HEK293 (cell line): ENCODE results near the gene HEPHL1.

Source experiments
- KLF9 ChIP-seq: fragments of 450-650 bp; formaldehyde crosslinking; IDR thresholded peaks from 2 replicates; pipeline ENCODE4 v1.5.1; 2016; ENCODE audit warnings: missing biosample characterization, missing genetic modification characterization, low read depth
- MZF1 ChIP-seq: fragments of 450-650 bp; formaldehyde crosslinking; IDR thresholded peaks from 2 replicates; pipeline ENCODE4 v1.5.1; 2017; ENCODE audit warnings: missing biosample characterization, missing genetic modification characterization, borderline replicate concordance
- PBX3 ChIP-seq: sonication (generic); formaldehyde crosslinking; IDR thresholded peaks from 2 replicates; pipeline ENCODE4 v1.8.1; 2022; ENCODE audit warnings: mild to moderate bottlenecking, moderate library complexity, missing genetic modification reagents
- PRDM2 ChIP-seq: fragments of 450-650 bp; formaldehyde crosslinking; IDR thresholded peaks from 2 replicates; pipeline ENCODE4 v1.5.1; 2016; ENCODE audit warnings: missing biosample characterization, missing genetic modification characterization, borderline replicate concordance
- SETDB1 ChIP-seq: IDR thresholded peaks from one replicate; pipeline ENCODE4 v1.6.1; 2017; ENCODE audit warnings: mild to moderate bottlenecking, low read length, moderate library complexity, mixed read lengths; ENCODE audit not compliant: insufficient read length
- TRIM28 ChIP-seq: IDR thresholded peaks from 2 replicates; pipeline ENCODE4 v1.6.1; 2011; ENCODE audit warnings: low read length, control low read depth, borderline replicate concordance
- ZBTB10 ChIP-seq: fragments of 450-650 bp; formaldehyde crosslinking; IDR thresholded peaks from 2 replicates; pipeline ENCODE4 v1.5.1; 2016; ENCODE audit warnings: missing biosample characterization, missing genetic modification characterization
- ZBTB21 ChIP-seq: fragments of 450-650 bp; formaldehyde crosslinking; IDR thresholded peaks from 2 replicates; pipeline ENCODE4 v1.5.1; 2017; ENCODE audit warnings: missing biosample characterization, missing genetic modification characterization
- ZBTB7A ChIP-seq: fragments of 450-650 bp; formaldehyde crosslinking; IDR thresholded peaks from 2 replicates; pipeline ENCODE4 v1.5.1; 2016; ENCODE audit warnings: low read depth, missing biosample characterization, missing genetic modification characterization
- ZFP41 ChIP-seq: fragments of 450-650 bp; formaldehyde crosslinking; IDR thresholded peaks from 2 replicates; pipeline ENCODE4 v1.5.1; 2016; ENCODE audit warnings: missing biosample characterization, missing genetic modification characterization, borderline replicate concordance
- ZNF19 ChIP-seq: fragments of 450-650 bp; formaldehyde crosslinking; IDR thresholded peaks from 2 replicates; pipeline ENCODE4; 2016; ENCODE audit warnings: missing biosample characterization, missing genetic modification characterization, low read depth
- ZNF223 ChIP-seq: fragments of 450-650 bp; formaldehyde crosslinking; IDR thresholded peaks from 2 replicates; pipeline ENCODE4 v1.5.1; 2016; ENCODE audit warnings: missing biosample characterization, missing genetic modification characterization
- ZNF24 ChIP-seq: fragments of 450-650 bp; formaldehyde crosslinking; IDR thresholded peaks from 2 replicates; pipeline ENCODE4 v1.5.1; 2016; ENCODE audit warnings: missing biosample characterization, missing genetic modification characterization
- ZNF266 ChIP-seq: fragments of 450-650 bp; formaldehyde crosslinking; IDR thresholded peaks from 2 replicates; pipeline ENCODE4 v1.5.1; 2016; ENCODE audit warnings: missing biosample characterization, missing genetic modification characterization, low read depth
- ZNF354C ChIP-seq: fragments of 450-650 bp; formaldehyde crosslinking; IDR thresholded peaks from 2 replicates; pipeline ENCODE4 v1.5.1; 2016; ENCODE audit warnings: missing biosample characterization, missing genetic modification characterization, low read depth, borderline replicate concordance
- ZNF391 ChIP-seq: fragments of 450-650 bp; formaldehyde crosslinking; IDR thresholded peaks from 2 replicates; pipeline ENCODE4 v1.5.1; 2016; ENCODE audit warnings: low read depth, missing biosample characterization, missing genetic modification characterization, borderline replicate concordance
- ZNF398 ChIP-seq: fragments of 450-650 bp; formaldehyde crosslinking; IDR thresholded peaks from 2 replicates; pipeline ENCODE4 v1.5.1; 2017; ENCODE audit warnings: missing biosample characterization, missing genetic modification characterization
- ZNF416 ChIP-seq: fragments of 450-650 bp; formaldehyde crosslinking; IDR thresholded peaks from 2 replicates; pipeline ENCODE4 v1.5.1; 2016; ENCODE audit warnings: missing biosample characterization, missing genetic modification characterization
- ZNF514 ChIP-seq: fragments of 450-650 bp; formaldehyde crosslinking; IDR thresholded peaks from 2 replicates; pipeline ENCODE4 v1.5.1; 2016; ENCODE audit warnings: missing biosample characterization, missing genetic modification characterization
- ZNF555 ChIP-seq: fragments of 450-650 bp; formaldehyde crosslinking; conservative IDR thresholded peaks from 2 replicates; pipeline ENCODE4 v1.5.1; 2017; ENCODE audit warnings: missing biosample characterization, mild to moderate bottlenecking, missing genetic modification characterization, inconsistent platforms
- ZNF558 ChIP-seq: fragments of 450-650 bp; formaldehyde crosslinking; IDR thresholded peaks from 2 replicates; pipeline ENCODE4 v1.5.1; 2016; ENCODE audit warnings: missing biosample characterization, missing genetic modification characterization
- ZNF580 ChIP-seq: fragments of 450-650 bp; formaldehyde crosslinking; IDR thresholded peaks from 2 replicates; pipeline ENCODE4 v1.5.1; 2016; ENCODE audit warnings: missing biosample characterization, missing genetic modification characterization
- ZNF645 ChIP-seq: fragments of 450-650 bp; formaldehyde crosslinking; IDR thresholded peaks from 2 replicates; pipeline ENCODE4; 2016; ENCODE audit warnings: missing biosample characterization, missing genetic modification characterization
- ZNF660 ChIP-seq: fragments of 450-650 bp; IDR thresholded peaks from 2 replicates; pipeline ENCODE4 v1.5.1; 2018; ENCODE audit warnings: missing biosample characterization, mild to moderate bottlenecking, missing genetic modification characterization
- ZNF701 ChIP-seq: fragments of 450-650 bp; formaldehyde crosslinking; IDR thresholded peaks from 2 replicates; pipeline ENCODE4 v1.5.1; 2016; ENCODE audit warnings: missing biosample characterization, missing genetic modification characterization
- ZNF837 ChIP-seq: fragments of 450-650 bp; formaldehyde crosslinking; IDR thresholded peaks from 2 replicates; pipeline ENCODE4 v1.5.1; 2016; ENCODE audit warnings: missing biosample characterization, missing genetic modification characterization

HEPHL1 gene

GRCh38 chr11:94129512-94130297, 108.6 kb downstream of the HEPHL1 start (continued):
- TF ChIP-seq SETDB1, result no peak
- no peak for TF ChIP-seq ZNF24
- TF ChIP-seq ZNF391 (tag by site-specific recombination), result 0 out of 2 replicates have a peak, but pooled peaks have one; percentile 2
- no peak for TF ChIP-seq ZNF837
- TF ChIP-seq TRIM28, result no peak
- no peak for TF ChIP-seq ZBTB7A
- no peak for TF ChIP-seq ZNF354C (tag by site-specific recombination)
- TF ChIP-seq ZNF266 (tag by site-specific recombination), result peak; percentile 97
- no peak for TF ChIP-seq ZNF416
- no peak for TF ChIP-seq ZBTB21 (tag by site-specific recombination)
- TF ChIP-seq ZNF580 (tag by site-specific recombination), result no peak
- no peak for TF ChIP-seq PRDM2 (tag by site-specific recombination)
- TF ChIP-seq ZNF645, result no peak
- TF ChIP-seq ZNF223, result 0 out of 2 replicates have a peak, but pooled peaks have one; percentile 52
- TF ChIP-seq KLF9 (tag by site-specific recombination), result 0 out of 2 replicates have a peak, but pooled peaks have one; percentile 47
- TF ChIP-seq ZNF660 (tag by site-specific recombination), result no peak
- TF ChIP-seq MZF1 (tag by site-specific recombination), result no peak
- TF ChIP-seq ZNF558 (tag by site-specific recombination), result no peak
- no peak for TF ChIP-seq ZNF701 (tag by site-specific recombination)
- TF ChIP-seq ZBTB10 (tag by site-specific recombination), result no peak
- no peak for TF ChIP-seq PBX3 (CRISPR knock-in tag)
- no peak for TF ChIP-seq ZNF398
- TF ChIP-seq ZNF514, result no peak
- no peak for TF ChIP-seq ZNF19 (tag by site-specific recombination)
- no peak for TF ChIP-seq ZNF555 (tag by site-specific recombination)
- TF ChIP-seq ZFP41, result no peak
